A673 (cell line): Measurements from ENCODE around the gene PSPN.

Experiments used
- CTCF ChIP-seq: fragments of 300-800, 200-600 bp; sonication (generic); conservative IDR thresholded peaks from 2 replicates; pipeline ENCODE4 v1.5.1; 2017; ENCODE audit warnings: low read depth, mild to moderate bottlenecking, antibody characterized with exemption, low read length, moderate library complexity, mixed read lengths
- EZH2 ChIP-seq: fragments of 200-600 bp; sonication (generic); IDR thresholded peaks from 2 replicates; pipeline ENCODE4 v1.6.1; 2017; ENCODE audit warnings: borderline replicate concordance, low read depth, mild to moderate bottlenecking, mixed read lengths, antibody characterized with exemption, low read length; ENCODE audit not compliant: poor library complexity, severe bottlenecking

GRCh38 chr19:6334490-6335285 is 41.0 kb downstream of the PSPN start:
- TF ChIP-seq CTCF (no peak), EZH2 (no peak)
